Suprapubic skin (tissue), 4 donors: Measurements from ENCODE around the gene ZNF423. TPM values are rescaled to one million over a fixed set of nuclear protein-coding genes. Genes with fewer than 3 reads are reported as not detected.
A peak's percentile ranks its signal among the peaks of the same experiment; 100 is the strongest.

Experiments
- DNase-seq, 2 donors: peaks; one replicate each; pipeline ENCODE4 v3.0.0-alpha.2; 2019; ENCODE audit warnings: low spot score in 2 of 2
- H3K27ac ChIP-seq: fragments of 200-600 bp; sonication (generic); one replicate; pipeline ENCODE4 v1.5.1; 2019
- H3K27me3 ChIP-seq: fragments of 200-600 bp; sonication (generic); one replicate; pipeline ENCODE4 v1.5.1; 2019
- H3K36me3 ChIP-seq: fragments of 200-600 bp; sonication (generic); one replicate; pipeline ENCODE4 v1.5.1; 2019
- H3K4me1 ChIP-seq: fragments of 200-600 bp; sonication (generic); one replicate; pipeline ENCODE4 v1.5.1; 2019
- H3K4me3 ChIP-seq: fragments of 200-600 bp; sonication (generic); one replicate; pipeline ENCODE4 v1.5.1; 2019; ENCODE audit warnings: mild to moderate bottlenecking
- H3K9me3 ChIP-seq: fragments of 200-600 bp; sonication (generic); one replicate; pipeline ENCODE4 v1.5.1; 2019
- EP300 ChIP-seq: sonication (generic); formaldehyde crosslinking; IDR thresholded peaks from one replicate; pipeline ENCODE4 v1.6.1; 2017; ENCODE audit warnings: antibody characterized with exemption
- POLR2A ChIP-seq, 2 donors: fragments of 450-650 bp; IDR thresholded peaks; one replicate each; pipeline ENCODE4 v1.6.1; 2017; ENCODE audit warnings: antibody characterized with exemption in 2 of 2, mild to moderate bottlenecking in 2 of 2, moderate library complexity in 2 of 2
- POLR2AphosphoS5 ChIP-seq, 3 donors: sonication (generic); formaldehyde crosslinking; IDR thresholded peaks; one replicate each; pipeline ENCODE4 v1.6.1; 2017; ENCODE audit warnings: antibody characterized with exemption in 3 of 3
- WGBS: methylation state at CpG from one replicate; pipeline ENCODE4 v1.1.5; 2018; 5-methylcytosine and 5-hydroxymethylcytosine counted together
- total RNA-seq, 4 donors: library from RNA; depleted of rRNA; stranded (reverse); fragments of >200 nt; gene quantifications; one replicate each; pipeline ENCODE4 v1.1.0, GENCODE V29; 2016
- TF ChIP-seq, protein P1 (sequence below), 2 donors: fragments of 200-600 bp in 1 of 2; fragments of 450-650 bp in 1 of 2; sonication (generic) in 1 of 2; IDR thresholded peaks; one replicate each; pipeline ENCODE4 v1.5.1; 2016 to 2019; ENCODE audit warnings: antibody characterized with exemption in 2 of 2, mild to moderate bottlenecking in 1 of 2, moderate library complexity in 1 of 2

ZNF423 gene
- total RNA-seq, 4 donors from 2014 or later, result 1.3 to 5.3 (median 1.9) TPM

DNA sequence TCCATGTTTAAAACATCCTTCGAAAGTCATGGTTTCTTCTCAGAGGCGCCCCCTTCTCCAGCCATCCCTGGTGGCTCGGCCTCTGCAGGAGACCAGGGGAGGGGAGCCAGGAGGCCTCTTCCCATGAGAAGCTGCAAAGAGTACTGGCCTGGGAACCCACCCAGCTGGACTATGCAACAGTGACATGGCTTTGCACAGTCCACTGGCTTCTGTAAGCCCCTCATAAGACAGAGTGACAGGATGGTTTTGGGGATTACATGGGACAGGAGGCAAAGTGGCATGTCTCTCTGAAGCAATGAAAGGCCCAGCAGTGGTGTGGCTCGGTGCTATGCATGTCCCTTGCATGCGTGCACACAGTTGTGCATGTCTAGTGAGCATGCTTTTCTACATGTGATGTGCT lies 382.8 kb downstream of the ZNF423 start:
- no peaks in the 10 kb centered on the region for H3K27me3 ChIP-seq
- no peak overlapping the region for H3K27ac ChIP-seq
- H3K36me3 ChIP-seq, result no peaks in the 10 kb centered on the region
- TF ChIP-seq, protein P1, sequence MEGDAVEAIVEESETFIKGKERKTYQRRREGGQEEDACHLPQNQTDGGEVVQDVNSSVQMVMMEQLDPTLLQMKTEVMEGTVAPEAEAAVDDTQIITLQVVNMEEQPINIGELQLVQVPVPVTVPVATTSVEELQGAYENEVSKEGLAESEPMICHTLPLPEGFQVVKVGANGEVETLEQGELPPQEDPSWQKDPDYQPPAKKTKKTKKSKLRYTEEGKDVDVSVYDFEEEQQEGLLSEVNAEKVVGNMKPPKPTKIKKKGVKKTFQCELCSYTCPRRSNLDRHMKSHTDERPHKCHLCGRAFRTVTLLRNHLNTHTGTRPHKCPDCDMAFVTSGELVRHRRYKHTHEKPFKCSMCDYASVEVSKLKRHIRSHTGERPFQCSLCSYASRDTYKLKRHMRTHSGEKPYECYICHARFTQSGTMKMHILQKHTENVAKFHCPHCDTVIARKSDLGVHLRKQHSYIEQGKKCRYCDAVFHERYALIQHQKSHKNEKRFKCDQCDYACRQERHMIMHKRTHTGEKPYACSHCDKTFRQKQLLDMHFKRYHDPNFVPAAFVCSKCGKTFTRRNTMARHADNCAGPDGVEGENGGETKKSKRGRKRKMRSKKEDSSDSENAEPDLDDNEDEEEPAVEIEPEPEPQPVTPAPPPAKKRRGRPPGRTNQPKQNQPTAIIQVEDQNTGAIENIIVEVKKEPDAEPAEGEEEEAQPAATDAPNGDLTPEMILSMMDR (IDR thresholded peaks at IDR 0.05), result no peak
- TF ChIP-seq POLR2A (IDR thresholded peaks at IDR 0.05), result no peak
- DNase-seq, result peak; percentile 35 to 43
- no peaks in the 10 kb centered on the region for H3K9me3 ChIP-seq
- 88% methylated on average over 3 of the region's 5 CpGs for WGBS
- no peak overlapping the region for H3K4me3 ChIP-seq
- no peaks in the 10 kb centered on the region for H3K4me1 ChIP-seq

DNA sequence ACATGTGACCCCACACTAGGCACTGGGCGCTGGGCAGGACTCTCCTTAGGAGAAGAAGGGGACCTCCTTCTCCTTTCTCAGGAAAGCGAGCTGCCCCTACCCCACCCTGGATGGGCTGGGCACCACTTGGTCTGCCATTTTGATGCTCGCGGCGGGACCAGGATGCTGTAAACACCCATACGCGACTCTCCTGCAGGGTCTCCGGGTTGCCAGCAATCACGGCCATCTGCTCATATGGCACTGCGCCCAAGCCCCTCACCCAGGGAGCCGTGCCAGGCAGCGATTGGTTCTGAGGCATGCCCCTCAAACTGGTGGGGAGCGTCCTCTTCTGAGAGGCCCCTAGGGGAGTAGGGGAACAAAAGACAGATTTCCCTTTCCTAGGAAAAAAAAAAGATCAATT lies 383.3 kb downstream of the ZNF423 start:
- H3K27ac ChIP-seq, result no peak overlapping the region
- no peak overlapping the region for H3K4me3 ChIP-seq
- H3K9me3 ChIP-seq, result no peaks in the 10 kb centered on the region
- WGBS, result 83% methylated on average over 13 of the region's 13 CpGs
- peak; percentile 35 to 69 for DNase-seq
- H3K36me3 ChIP-seq, result no peaks in the 10 kb centered on the region
- H3K4me1 ChIP-seq, result no peaks in the 10 kb centered on the region
- TF ChIP-seq POLR2A (IDR thresholded peaks at IDR 0.05), result no peak
- TF ChIP-seq, protein P1 (IDR thresholded peaks at IDR 0.05), result no peak
- TF ChIP-seq POLR2AphosphoS5 (IDR thresholded peaks at IDR 0.05), result no peak
- TF ChIP-seq EP300, result no peak
- H3K27me3 ChIP-seq, result no peaks in the 10 kb centered on the region

DNA sequence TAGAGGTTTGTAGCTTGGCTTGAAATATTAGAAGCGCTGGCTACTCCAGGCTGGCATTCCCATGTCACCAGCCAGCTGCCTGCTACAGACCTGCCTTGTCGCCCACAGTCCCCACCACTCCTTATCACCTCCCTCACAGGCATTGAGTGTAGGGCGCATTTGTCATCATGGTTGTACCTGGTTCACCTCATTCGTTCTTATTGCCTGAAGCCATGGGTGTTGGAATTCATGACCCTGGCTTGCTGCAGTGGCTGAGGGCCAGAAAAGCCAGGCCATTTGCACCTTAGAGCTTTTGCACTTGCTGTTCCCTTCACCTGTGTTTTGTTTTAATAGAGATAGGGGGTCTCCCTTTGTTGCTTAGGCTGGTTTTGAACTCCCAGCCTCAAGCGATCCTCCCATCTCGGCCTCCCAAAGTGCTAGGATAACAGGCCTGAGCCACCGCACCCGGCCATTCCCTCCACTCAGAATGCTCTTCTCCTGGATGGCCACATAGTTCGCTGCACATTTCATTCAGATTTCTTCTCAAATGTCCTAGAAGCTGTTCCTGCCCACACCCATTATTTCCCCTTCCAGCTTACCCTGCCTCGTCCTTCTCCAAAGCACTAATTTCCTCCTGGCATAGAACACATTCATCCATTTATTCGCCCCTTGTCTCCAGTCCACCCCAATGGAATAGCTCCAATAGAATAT lies 384.7 kb downstream of the ZNF423 start:
- TF ChIP-seq POLR2A (IDR thresholded peaks at IDR 0.05) (no peak), EP300 (no peak), POLR2AphosphoS5 (IDR thresholded peaks at IDR 0.05) (no peak)
- TF ChIP-seq, protein P1 (IDR thresholded peaks at IDR 0.05), result no peak
- WGBS, result 87% methylated on average over 11 of the region's 11 CpGs
- no peak overlapping the region for H3K27ac ChIP-seq
- no peaks in the 10 kb centered on the region for H3K9me3 ChIP-seq
- H3K4me1 ChIP-seq, result no peaks in the 10 kb centered on the region
- H3K4me3 ChIP-seq, result no peak overlapping the region
- H3K36me3 ChIP-seq, result no peaks in the 10 kb centered on the region
- H3K27me3 ChIP-seq, result no peaks in the 10 kb centered on the region
- peak; percentile 18 to 26 for DNase-seq

DNA sequence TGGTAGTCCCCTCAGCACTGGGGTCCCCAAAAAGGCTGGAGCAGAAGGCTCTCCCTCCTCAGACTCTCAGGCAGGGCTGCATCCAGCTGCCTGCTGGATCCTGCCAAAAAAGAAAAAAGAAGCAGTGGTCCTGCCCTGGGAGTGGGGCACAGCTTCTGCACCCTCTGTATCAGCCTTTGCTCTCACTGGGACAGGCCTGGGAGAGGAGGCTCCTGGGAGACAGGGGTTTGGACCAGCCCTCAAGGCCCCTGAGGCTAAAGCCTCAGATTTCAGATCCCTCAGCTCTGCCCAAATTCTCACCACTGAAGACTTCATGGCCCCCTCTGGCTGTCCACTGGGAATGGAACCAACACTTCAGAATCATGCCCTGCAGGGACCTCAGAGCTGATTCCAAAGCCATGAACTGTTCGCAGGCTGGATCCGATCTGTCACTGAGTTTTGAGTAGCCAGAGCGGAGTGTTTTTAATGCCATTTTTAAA lies 385.4 kb downstream of the ZNF423 start:
- TF ChIP-seq EP300 (no peak), POLR2AphosphoS5 (IDR thresholded peaks at IDR 0.05) (no peak), POLR2A (IDR thresholded peaks at IDR 0.05) (no peak)
- TF ChIP-seq, protein P1 (IDR thresholded peaks at IDR 0.05), result no peak
- Histone ChIP-seq H3K36me3 (no peaks in the 10 kb centered on the region), H3K4me1 (no peaks in the 10 kb centered on the region), H3K27ac (no peak overlapping the region), H3K4me3 (no peak overlapping the region), H3K9me3 (no peaks in the 10 kb centered on the region), H3K27me3 (no peaks in the 10 kb centered on the region)
- 64% methylated on average over 3 of the region's 3 CpGs for WGBS
- DNase-seq, result peak in 1 of 2 donors; percentile 38

DNA sequence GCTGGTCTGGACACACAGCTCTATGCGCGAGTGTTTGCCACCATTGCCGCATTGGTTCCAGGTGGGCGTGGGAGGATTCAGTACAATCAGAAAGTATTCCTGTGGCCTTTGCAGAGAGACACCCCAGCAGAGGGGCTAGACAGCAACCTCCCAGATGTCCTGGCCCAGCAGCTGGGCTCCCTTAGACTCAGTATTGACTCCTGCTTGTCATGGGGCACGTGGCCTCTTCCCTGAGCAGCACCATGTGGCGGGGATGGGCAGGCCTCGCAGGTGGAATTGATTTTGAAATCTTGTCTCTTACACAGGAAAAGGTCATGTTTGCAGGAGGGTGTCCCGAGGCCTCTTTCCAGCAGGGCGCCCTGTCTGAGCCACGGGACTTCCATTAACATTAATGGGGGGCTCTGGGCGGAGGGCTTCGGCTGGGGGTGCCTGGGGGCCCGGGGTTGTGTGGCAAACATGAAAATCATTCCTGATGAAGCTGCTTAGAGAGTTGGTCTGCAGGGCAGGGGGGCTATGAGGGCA lies 385.9 kb downstream of the ZNF423 start:
- H3K4me3 ChIP-seq, result no peak overlapping the region

More for the DNA sequence above, 385.9 kb downstream of the ZNF423 start:
- Histone ChIP-seq H3K27me3 (peaks cover 4% of the 10 kb centered on the region), H3K4me1 (no peaks in the 10 kb centered on the region), H3K27ac (no peak overlapping the region), H3K9me3 (no peaks in the 10 kb centered on the region), H3K36me3 (no peaks in the 10 kb centered on the region)
- WGBS, result 77% methylated on average over 13 of the region's 13 CpGs
- no peak for TF ChIP-seq EP300
- TF ChIP-seq POLR2A (IDR thresholded peaks at IDR 0.05), result no peak
- TF ChIP-seq POLR2AphosphoS5 (IDR thresholded peaks at IDR 0.05), result no peak
- TF ChIP-seq, protein P1 (IDR thresholded peaks at IDR 0.05), result no peak
- peak; percentile 54 to 64 for DNase-seq
